ENCODE data around the gene FBXW7. TPM values are rescaled to one million over a fixed set of nuclear protein-coding genes. Genes with fewer than 3 reads are reported as not detected.

Gene FBXW7, protein sequence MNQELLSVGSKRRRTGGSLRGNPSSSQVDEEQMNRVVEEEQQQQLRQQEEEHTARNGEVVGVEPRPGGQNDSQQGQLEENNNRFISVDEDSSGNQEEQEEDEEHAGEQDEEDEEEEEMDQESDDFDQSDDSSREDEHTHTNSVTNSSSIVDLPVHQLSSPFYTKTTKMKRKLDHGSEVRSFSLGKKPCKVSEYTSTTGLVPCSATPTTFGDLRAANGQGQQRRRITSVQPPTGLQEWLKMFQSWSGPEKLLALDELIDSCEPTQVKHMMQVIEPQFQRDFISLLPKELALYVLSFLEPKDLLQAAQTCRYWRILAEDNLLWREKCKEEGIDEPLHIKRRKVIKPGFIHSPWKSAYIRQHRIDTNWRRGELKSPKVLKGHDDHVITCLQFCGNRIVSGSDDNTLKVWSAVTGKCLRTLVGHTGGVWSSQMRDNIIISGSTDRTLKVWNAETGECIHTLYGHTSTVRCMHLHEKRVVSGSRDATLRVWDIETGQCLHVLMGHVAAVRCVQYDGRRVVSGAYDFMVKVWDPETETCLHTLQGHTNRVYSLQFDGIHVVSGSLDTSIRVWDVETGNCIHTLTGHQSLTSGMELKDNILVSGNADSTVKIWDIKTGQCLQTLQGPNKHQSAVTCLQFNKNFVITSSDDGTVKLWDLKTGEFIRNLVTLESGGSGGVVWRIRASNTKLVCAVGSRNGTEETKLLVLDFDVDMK
- 11.5 and 12.3 TPM in 2 replicates for polyA plus RNA-seq (2013)

DNA sequence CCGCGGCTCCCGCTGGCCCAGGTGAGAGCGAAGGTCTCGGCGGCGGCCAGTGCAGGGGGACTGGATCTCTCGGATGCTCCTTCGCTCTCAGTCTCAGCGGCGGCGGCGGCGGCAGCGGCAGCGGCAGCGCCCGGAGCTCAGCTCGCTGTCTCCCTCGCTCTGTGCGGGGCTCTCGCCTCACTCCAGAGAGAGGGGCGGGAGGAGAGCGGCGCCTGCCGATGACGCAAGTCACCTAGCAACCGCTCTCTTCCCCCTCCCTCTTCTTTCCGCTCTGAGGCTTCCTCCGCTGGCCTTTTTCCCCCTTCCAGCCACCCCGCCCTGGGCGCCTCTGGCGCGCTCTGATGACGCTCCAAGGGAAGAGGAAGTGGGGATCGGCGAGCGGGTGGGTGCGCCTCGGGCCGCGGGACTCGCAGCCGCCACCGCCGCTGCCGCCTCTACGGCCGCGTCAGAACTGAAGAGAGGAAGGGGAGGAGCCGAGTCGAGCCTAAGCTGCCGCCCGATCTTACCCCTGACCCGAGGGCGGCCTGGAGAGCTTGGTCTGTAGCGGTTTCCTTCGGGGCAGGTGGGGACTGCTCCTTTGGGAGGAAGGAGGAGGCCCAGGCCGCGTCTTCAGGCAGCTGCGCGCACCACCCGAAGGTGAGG is at the start of gene FBXW7:
Gene FBXW7 (minus strand): TSS at position 190 of the 642 bp plus-strand sequence. CDS start 124,289 bp downstream, outside the sequence.
- Histone ChIP-seq H2AFZ (ENCODE audit: insufficient read depth, low read length, poor library complexity) (peak within 1 kb of the TSS; percentile 75), H4K91ac (ENCODE audit: low read depth, low read length) (peak within 1 kb of the TSS; percentile 58), H3K4me1 (ENCODE audit: control insufficient read depth in 1 of 2, insufficient read depth in 2 of 2, low read length in 2 of 2) (peaks cover 2% of the 10 kb centered on the region in 2 experiments), H2BK5ac (ENCODE audit: low read depth, low read length, poor library complexity) (peak within 1 kb of the TSS; percentile 37), H2BK12ac (ENCODE audit: low read length) (no peak within 1 kb of the TSS), H3K14ac (ENCODE audit: low read length) (peak within 1 kb of the TSS; percentile 74), H3K27me3 (ENCODE audit: insufficient read depth, low read length) (no peaks in the 10 kb centered on the region), H3K18ac (ENCODE audit: low read length) (peak within 1 kb of the TSS; percentile 66), H3K79me1 (ENCODE audit: low read length) (peaks cover 7% of the 10 kb centered on the region), H3K4ac (ENCODE audit: low read depth, low read length) (peak within 1 kb of the TSS; percentile 74), H2AK5ac (ENCODE audit: low read length) (no peak within 1 kb of the TSS), H3K23ac (ENCODE audit: low read length) (no peak within 1 kb of the TSS), H3K79me2 (ENCODE audit: control insufficient read depth, insufficient read depth, low read length, poor library complexity) (peaks cover 15% of the 10 kb centered on the region), H3K4me3 (ENCODE audit: low read depth, low read length) (peak within 1 kb of the TSS; percentile 94), H3K9ac (ENCODE audit: low read length) (peak within 1 kb of the TSS; percentile 83), H2BK120ac (ENCODE audit: insufficient read depth, low read length, poor library complexity) (peak within 1 kb of the TSS; percentile 48), H3K27ac (ENCODE audit: low read depth, low read length) (peak within 1 kb of the TSS; percentile 80), H3K36me3 (ENCODE audit: control insufficient read depth in 1 of 2, insufficient read depth in 2 of 2, low read length in 2 of 2) (peaks cover 5% of the 10 kb centered on the region in 2 experiments), H4K12ac (ENCODE audit: low read depth, low read length) (peak within 1 kb of the TSS; percentile 63), H3K4me2 (ENCODE audit: low read length) (peak within 1 kb of the TSS; percentile 100), H3K9me3 (ENCODE audit: insufficient read depth, low read depth, low read length) (no peaks in the 10 kb centered on the region), H4K8ac (ENCODE audit: low read depth, low read length) (peak within 1 kb of the TSS; percentile 89)
- WGBS (ENCODE audit: extremely low coverage, insufficient coverage, insufficient read length): no CpG with 5 or more reads among the region's 63 CpGs
- DNase-seq: peak; percentile 99 to 100

- Histone ChIP-seq H3K79me1 (ENCODE audit: low read length) (no peaks in the 10 kb centered on the region), H2AK5ac (ENCODE audit: low read length) (no peak overlapping the region), H3K4me1 (ENCODE audit: control insufficient read depth in 1 of 2, insufficient read depth in 2 of 2, low read length in 2 of 2) (peaks cover 0 to under 1% of the 10 kb centered on the region in 2 experiments), H2BK12ac (ENCODE audit: low read length) (no peak overlapping the region), H3K27ac (ENCODE audit: low read depth, low read length) (no peak overlapping the region), H3K23ac (ENCODE audit: low read length) (no peak overlapping the region), H3K4me2 (ENCODE audit: low read length) (no peak overlapping the region), H2AFZ (ENCODE audit: insufficient read depth, low read length, poor library complexity) (no peak overlapping the region), H3K79me2 (ENCODE audit: control insufficient read depth, insufficient read depth, low read length, poor library complexity) (no peaks in the 10 kb centered on the region), H4K91ac (ENCODE audit: low read depth, low read length) (no peak overlapping the region), H4K8ac (ENCODE audit: low read depth, low read length) (no peak overlapping the region), H2BK120ac (ENCODE audit: insufficient read depth, low read length, poor library complexity) (no peak overlapping the region), H3K9ac (ENCODE audit: low read length) (no peak overlapping the region), H3K14ac (ENCODE audit: low read length) (no peak overlapping the region), H3K9me3 (ENCODE audit: insufficient read depth, low read depth, low read length) (peaks cover 4% of the 10 kb centered on the region), H3K27me3 (ENCODE audit: insufficient read depth, low read length) (no peaks in the 10 kb centered on the region), H4K12ac (ENCODE audit: low read depth, low read length) (no peak overlapping the region), H2BK5ac (ENCODE audit: low read depth, low read length, poor library complexity) (no peak overlapping the region), H3K4me3 (ENCODE audit: low read depth, low read length) (no peak overlapping the region), H3K36me3 (ENCODE audit: control insufficient read depth in 1 of 2, insufficient read depth in 2 of 2, low read length in 2 of 2) (no peaks in the 10 kb centered on the region), H3K4ac (ENCODE audit: low read depth, low read length) (no peak overlapping the region), H3K18ac (ENCODE audit: low read length) (no peak overlapping the region)
- DNase-seq: no peak
- WGBS (ENCODE audit: extremely low coverage, insufficient coverage, insufficient read length): no CpG with 5 or more reads among the region's 7 CpGs
Measured at GRCh38 chr4:152585023-152585441, 49.1 kb upstream of the FBXW7 start.

GRCh38 chr4:152581536-152582160 is 45.8 kb upstream of the FBXW7 start:
- Histone ChIP-seq H2BK120ac (ENCODE audit: insufficient read depth, low read length, poor library complexity) (no peak overlapping the region), H3K18ac (ENCODE audit: low read length) (no peak overlapping the region), H3K4me3 (ENCODE audit: low read depth, low read length) (no peak overlapping the region), H4K91ac (ENCODE audit: low read depth, low read length) (no peak overlapping the region), H3K4ac (ENCODE audit: low read depth, low read length) (no peak overlapping the region), H3K36me3 (ENCODE audit: control insufficient read depth in 1 of 2, insufficient read depth in 2 of 2, low read length in 2 of 2) (no peaks in the 10 kb centered on the region), H3K27ac (ENCODE audit: low read depth, low read length) (no peak overlapping the region), H3K14ac (ENCODE audit: low read length) (no peak overlapping the region), H2BK12ac (ENCODE audit: low read length) (no peak overlapping the region), H3K4me2 (ENCODE audit: low read length) (no peak overlapping the region), H3K79me1 (ENCODE audit: low read length) (no peaks in the 10 kb centered on the region), H4K8ac (ENCODE audit: low read depth, low read length) (no peak overlapping the region), H3K9ac (ENCODE audit: low read length) (no peak overlapping the region), H2AFZ (ENCODE audit: insufficient read depth, low read length, poor library complexity) (no peak overlapping the region), H3K9me3 (ENCODE audit: insufficient read depth, low read depth, low read length) (no peaks in the 10 kb centered on the region), H2AK5ac (ENCODE audit: low read length) (no peak overlapping the region), H3K4me1 (ENCODE audit: control insufficient read depth in 1 of 2, insufficient read depth in 2 of 2, low read length in 2 of 2) (no peaks in the 10 kb centered on the region), H2BK5ac (ENCODE audit: low read depth, low read length, poor library complexity) (no peak overlapping the region), H3K79me2 (ENCODE audit: control insufficient read depth, insufficient read depth, low read length, poor library complexity) (no peaks in the 10 kb centered on the region), H3K27me3 (ENCODE audit: insufficient read depth, low read length) (no peaks in the 10 kb centered on the region), H3K23ac (ENCODE audit: low read length) (no peak overlapping the region), H4K12ac (ENCODE audit: low read depth, low read length) (no peak overlapping the region)
- no CpG with 5 or more reads among the region's 3 CpGs for WGBS (ENCODE audit: extremely low coverage, insufficient coverage, insufficient read length)
- peak in 1 of 2 donors; percentile 18 for DNase-seq

DNA sequence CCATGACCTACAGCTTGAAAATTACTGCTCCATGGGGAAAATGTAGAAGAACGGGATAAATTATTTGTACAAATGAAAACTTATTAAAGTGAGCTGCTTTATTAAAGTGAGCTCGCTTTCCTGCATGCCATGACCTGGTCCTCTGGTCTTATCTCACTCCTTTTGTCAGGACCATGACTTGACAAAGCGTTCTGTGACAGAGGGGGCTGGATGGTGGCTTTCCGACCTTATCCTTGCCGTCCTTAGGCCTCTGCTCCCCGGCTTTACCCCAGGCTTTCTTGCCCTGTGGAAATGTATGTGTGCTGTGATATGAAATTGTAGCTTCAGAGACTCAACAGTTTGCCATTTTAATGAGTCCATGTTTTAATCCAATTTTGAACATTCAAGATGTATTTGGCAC is 44.0 kb upstream of the FBXW7 start:
- no peaks in the 10 kb centered on the region for H3K9me3 ChIP-seq (ENCODE audit: insufficient read depth, low read depth, low read length)
- no peak overlapping the region for H2BK120ac ChIP-seq (ENCODE audit: insufficient read depth, low read length, poor library complexity)
- no peaks in the 10 kb centered on the region for H3K27me3 ChIP-seq (ENCODE audit: insufficient read depth, low read length)
- H4K12ac ChIP-seq (ENCODE audit: low read depth, low read length): no peak overlapping the region
- H3K23ac ChIP-seq (ENCODE audit: low read length): no peak overlapping the region
- H2BK5ac ChIP-seq (ENCODE audit: low read depth, low read length, poor library complexity): no peak overlapping the region
- no peak overlapping the region for H3K9ac ChIP-seq (ENCODE audit: low read length)
- no peak overlapping the region for H3K4me2 ChIP-seq (ENCODE audit: low read length)
- H4K91ac ChIP-seq (ENCODE audit: low read depth, low read length): no peak overlapping the region
- no peaks in the 10 kb centered on the region for H3K79me1 ChIP-seq (ENCODE audit: low read length)
- no peak overlapping the region for H4K8ac ChIP-seq (ENCODE audit: low read depth, low read length)
- WGBS (ENCODE audit: extremely low coverage, insufficient coverage, insufficient read length): no CpG with 5 or more reads among the region's 6 CpGs
- no peak overlapping the region for H3K4ac ChIP-seq (ENCODE audit: low read depth, low read length)
- no peak overlapping the region for H3K14ac ChIP-seq (ENCODE audit: low read length)
- H3K4me1 ChIP-seq (ENCODE audit: control insufficient read depth in 1 of 2, insufficient read depth in 2 of 2, low read length in 2 of 2): no peaks in the 10 kb centered on the region
- H2BK12ac ChIP-seq (ENCODE audit: low read length): no peak overlapping the region
- no peak overlapping the region for H3K27ac ChIP-seq (ENCODE audit: low read depth, low read length)
- DNase-seq: no peak
- no peaks in the 10 kb centered on the region for H3K36me3 ChIP-seq (ENCODE audit: control insufficient read depth in 1 of 2, insufficient read depth in 2 of 2, low read length in 2 of 2)
- no peak overlapping the region for H3K4me3 ChIP-seq (ENCODE audit: low read depth, low read length)
- H3K79me2 ChIP-seq (ENCODE audit: control insufficient read depth, insufficient read depth, low read length, poor library complexity): no peaks in the 10 kb centered on the region
- H2AK5ac ChIP-seq (ENCODE audit: low read length): no peak overlapping the region
- no peak overlapping the region for H2AFZ ChIP-seq (ENCODE audit: insufficient read depth, low read length, poor library complexity)
- H3K18ac ChIP-seq (ENCODE audit: low read length): no peak overlapping the region
